GM21381 (cell line): Measurements from ENCODE around the gene IRF6.

Experiments
- ATAC-seq: cut with Tn5 transposase; IDR thresholded peaks from one replicate; pipeline ENCODE4 v1.9.1; 2021; ENCODE audit warnings: mild to moderate bottlenecking, moderate library complexity; ENCODE audit not compliant: unreplicated experiment

Gene IRF6

DNA sequence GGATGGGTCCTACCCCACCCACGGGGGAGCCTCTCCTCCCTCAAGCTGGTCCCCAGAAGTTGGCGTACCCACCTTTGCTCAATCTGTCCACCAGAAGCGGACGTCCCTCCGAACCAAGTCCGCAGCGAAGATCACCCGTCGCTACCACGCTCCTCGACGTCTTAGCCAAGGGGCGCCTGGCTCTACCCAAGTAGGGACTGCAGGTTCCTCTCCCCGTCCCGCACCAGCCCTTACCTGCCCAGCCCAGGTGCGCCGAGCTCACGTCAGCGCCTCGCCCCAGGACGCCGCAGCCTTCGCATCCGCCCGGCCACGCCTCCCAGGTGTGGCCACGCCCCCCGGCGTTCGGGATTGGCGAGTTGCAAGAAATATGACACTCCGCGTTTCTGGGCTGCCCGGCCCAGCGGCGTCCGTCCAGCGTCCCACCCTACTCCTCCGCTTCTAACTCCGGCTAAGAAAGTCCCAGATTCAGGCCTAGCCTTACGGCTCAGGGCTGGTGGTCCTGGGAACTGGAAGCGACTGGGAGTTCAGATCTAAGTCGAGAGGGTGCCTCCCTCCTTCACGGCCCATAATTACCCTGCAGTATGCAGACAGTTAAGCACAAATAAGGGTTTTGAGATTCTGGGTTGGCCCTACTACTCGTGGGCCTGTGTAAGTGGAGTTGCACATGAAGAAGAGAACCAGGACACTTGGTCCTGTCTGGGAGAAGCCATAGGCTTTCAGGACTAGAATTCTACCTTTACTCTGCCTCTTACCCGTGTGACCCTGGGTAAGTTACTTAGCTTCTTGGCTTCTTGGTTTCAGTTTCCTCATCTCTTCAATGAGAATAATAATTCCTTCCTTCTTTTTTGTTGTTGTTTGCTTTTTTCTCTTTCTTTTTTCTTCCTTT, at the start of gene IRF6:
IRF6 (minus strand) TSS at position 268 of the 886 bp plus-strand sequence. CDS start 4,729 bp downstream, outside the sequence.
- peak; percentile 89 for ATAC-seq

DNA sequence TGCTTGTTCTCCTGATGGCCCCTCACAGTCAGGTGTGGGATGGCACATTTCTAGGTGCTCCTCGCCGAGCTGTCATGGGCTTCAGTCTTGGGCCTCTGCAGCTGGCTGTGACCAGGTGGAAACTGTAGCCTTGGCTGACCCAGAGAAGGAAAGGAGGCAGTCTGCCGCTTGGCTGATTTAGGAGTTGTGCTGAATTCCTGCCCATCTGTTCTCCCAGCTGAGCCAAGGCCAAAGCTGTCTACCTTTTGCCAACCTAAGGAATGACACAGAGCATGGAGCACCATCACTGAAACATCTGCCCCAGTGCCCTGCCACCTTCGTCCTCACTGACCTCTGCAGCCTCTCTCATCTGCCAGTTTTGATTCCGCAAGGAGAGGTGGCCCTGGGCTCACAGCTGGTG, 49.7 kb upstream of the IRF6 start:
- no peak for ATAC-seq

DNA sequence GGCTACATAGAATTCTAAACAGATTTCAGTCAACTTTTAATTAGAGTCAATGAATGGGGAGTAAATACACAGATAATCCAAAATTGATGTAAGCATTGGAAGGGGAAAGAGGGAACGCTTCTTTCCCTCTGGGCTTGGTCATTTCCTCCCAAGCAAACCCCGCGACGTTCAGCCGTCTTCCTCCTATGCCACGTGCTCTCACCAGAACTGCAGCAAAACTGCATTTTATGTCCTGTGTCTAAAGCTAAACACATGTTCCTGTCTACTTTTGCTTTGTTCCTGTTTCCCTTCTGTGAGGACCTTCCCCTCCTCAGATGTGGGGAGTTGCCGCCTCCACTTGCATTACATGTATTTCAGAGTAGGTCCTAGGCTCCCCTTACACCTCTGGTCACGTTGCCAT, 49.1 kb upstream of the IRF6 start:
- ATAC-seq: no peak

DNA sequence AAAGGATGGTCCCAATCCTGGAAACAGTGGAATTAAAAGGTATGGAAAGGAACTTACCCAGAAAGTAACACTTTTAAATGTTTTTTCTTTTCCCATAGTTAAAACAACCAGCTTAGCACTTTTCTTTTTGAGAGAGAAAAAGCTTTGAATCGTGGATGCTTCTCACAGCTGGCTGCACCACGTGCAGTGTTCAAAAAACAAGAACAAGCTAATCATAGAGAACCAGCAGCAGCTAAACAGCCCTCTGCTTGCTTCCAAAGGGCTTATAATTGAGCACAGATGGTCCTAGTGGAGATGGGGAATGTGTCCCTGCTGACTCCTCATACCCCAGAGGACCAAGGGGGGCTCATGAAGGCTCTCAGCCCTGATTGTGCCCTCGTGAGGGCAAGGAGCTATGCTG, 48.3 kb upstream of the IRF6 start:
- ATAC-seq: no peak

DNA sequence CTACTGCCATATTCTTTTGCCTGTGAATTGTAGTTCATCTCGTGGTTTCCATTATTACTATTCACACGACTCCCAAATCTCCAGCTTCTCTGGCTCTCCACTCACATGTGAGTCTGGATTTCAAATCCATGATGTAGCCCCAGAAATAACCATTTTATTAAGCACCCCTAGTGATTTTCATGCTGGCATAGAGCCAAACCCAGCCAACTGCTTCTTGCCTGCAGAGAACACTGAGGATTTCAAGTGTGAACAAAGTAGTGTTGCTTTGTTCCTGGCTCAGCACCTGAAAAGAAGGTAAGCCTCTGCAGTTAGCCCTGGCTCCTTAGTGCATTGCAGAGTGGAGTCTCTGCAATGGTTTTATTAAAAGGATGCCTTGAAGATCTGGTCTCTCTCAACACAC, 47.7 kb upstream of the IRF6 start:
- no peak for ATAC-seq

DNA sequence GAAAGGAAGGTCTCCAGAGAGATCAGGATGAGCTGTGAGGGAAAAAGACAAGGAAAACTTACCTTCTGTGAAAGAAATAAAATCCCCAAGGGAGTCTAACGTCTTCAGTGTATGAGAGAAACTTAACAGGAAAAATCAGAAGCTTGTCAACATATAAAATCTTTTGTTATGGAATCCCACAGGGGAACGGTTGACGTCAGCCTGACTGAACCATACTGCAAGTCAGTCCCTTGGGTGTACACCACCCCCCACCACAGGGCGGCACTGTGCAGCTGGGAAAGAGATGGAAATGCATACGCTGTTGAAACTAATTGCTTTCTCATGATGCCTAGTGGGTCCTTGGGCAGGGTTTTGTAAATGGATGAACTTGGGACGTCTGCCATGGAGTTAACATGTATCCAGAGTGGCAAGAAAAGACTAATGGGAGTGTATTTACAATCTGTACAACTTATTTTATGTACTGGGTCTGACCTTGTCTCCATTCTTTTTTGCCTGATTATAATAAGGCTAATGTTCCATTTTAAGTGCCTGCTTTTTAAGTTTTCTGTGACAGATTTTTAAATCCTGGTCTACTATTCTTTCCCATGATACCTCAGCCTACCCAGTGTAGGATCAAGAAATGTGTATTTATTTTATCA, 44.5 kb upstream of the IRF6 start:
- ATAC-seq: peak; percentile 82

DNA sequence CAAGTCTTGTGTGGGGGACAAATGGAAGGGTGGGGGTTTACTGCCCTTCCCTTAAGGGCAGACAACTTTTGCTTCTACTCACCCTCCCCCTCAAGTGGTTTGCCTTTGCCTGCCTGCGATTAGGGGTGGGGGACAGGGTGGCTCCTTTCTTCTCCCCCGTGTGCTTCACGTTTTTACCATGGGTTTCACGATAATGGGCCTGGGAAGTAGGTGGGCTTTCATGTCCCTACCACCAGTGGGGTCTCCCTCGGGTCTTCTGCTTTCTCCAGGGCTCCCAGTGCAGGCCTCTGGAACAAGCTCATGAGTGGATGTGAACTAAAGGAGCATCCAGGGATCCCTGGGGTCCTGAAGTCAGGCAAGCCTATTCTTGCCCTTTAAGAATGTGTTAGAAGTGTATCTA, 43.4 kb upstream of the IRF6 start:
- no peak for ATAC-seq

DNA sequence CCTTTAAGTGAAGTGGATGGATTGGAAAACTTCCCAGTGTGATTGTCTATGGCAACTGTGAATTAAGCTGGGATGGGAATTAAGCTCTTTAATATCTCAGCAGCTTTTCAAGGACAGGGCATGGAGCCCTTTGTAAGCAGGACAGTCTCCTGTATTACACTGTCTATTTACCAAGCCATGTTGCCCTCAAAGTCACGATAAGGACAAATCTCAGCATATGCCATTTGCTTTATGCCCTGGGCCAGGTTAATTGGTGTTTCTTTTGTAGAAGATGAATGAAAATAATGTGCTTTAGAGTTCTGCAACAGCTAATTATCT, 39.4 kb upstream of the IRF6 start:
- ATAC-seq: no peak

DNA sequence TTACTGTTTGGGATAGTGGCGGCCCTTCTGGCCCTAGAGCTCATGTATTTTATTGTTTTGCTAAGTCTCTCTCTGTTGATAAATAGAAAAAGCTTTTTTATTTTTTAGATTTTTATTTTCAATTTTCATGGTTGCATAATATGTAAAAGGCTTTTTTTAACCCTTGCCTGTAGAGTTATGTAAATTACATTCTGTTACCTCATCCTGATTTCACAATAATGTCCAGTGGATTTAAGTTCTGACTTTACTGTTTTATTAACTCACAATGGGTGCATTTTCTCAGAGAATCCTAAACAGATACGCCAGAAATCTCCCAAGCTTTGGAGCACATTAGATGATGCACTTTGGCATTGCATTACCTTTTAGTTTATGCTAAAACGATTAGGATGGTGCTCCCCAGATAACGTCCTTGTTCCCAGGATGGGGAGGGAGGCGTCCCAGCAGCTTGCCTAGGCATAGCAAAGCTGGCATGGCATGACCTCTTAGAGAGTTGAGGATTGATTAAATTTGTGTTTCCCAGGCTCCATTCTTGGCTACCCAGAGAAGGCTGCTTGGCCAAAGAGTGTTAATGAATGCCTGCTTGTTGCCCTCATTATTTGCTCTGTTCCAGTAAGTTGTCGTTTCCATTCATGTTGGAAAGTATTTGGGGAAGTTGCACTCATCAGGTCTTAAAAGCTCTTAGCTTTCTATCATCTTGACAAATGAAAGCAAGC, 38.9 kb upstream of the IRF6 start:
- no peak for ATAC-seq

DNA sequence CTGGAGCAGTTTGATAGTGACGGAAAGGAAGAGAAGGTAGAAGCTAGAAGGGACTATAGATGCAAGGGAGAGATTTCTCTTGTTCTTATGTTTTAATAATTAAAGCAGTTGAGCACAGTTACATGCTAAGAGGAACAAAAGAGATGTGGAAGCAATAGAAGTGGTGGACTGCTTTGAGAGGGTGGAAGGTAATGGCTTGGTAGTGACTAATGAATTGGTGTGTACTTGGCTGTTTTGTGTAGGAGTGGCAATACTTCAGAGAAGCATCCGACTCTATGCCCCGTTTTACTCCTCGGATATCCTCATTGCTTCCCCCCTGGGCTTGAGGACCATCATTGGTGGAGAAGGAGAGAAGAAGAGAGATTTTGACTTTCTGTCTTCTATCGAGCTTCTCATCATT, 34.7 kb upstream of the IRF6 start:
- ATAC-seq: no peak

DNA sequence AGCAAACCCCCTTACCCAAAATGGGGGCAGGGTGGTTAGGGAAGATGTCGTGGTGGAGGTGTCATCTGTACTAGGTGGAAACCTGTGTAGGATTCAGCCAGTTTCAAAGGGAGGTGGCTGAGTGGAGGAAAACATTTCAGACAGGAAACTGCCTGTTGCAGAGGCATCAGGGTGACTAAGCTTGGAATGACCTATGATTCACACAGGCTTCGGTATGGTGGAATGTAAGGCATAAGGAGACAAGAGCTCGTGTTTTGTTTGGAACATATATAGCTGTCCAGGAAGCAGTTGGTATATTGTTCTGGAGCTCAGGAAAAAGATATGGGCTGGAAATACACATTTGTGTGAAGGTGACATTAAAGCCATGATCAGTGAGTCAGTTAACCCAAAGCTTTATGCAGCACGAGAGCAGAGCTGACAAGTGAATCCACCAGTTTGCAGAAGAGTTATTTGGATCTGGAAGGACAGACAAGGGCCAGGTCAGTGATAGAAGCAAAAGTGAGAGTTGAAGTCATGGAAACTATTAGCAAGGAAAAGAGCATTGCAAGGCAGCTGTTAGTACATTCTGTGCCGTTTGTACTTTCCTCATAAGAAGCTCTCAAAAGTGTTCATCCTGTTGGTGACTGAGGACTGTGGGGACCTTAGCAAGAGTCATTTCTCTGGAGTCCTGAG, 34.1 kb upstream of the IRF6 start:
- no peak for ATAC-seq

DNA sequence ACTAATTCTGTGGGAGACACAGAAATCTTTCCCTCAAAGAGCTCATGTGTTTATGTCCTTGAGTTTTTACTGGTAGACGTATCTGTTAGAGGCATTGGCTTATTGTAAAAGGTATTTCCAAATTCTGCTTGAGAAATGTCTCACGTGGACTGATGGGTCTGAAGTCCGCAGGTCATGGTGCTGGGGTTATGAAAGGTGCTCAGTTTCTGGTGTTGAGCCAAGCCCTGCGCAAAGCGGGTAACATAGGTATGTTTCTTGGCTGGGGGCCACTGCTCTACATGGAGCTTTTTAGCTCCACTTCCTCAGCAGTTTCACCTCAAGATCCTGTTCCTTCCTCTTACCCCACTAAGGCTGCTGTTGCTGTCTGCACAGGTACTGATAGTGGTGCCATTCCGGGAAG, 32.6 kb upstream of the IRF6 start:
- no peak for ATAC-seq

DNA sequence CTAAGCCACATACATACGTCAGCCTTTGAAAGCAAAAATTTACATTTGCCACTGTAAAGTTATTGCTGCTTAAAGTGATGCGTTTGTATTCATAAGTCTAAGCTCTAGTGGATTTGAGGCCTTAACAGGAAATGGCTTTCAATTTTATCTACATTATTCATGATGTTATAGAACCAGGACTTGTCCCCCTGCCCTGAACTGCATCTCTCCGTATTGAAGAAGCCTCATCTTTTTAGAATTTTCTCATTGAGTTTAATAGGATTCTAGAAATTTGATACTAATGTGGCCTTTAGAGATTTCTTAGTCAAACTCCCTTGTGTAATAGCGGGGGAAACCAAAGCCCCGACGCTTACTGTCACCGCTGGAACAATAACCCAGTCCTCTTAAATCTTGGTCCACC, 31.7 kb upstream of the IRF6 start:
- no peak for ATAC-seq

DNA sequence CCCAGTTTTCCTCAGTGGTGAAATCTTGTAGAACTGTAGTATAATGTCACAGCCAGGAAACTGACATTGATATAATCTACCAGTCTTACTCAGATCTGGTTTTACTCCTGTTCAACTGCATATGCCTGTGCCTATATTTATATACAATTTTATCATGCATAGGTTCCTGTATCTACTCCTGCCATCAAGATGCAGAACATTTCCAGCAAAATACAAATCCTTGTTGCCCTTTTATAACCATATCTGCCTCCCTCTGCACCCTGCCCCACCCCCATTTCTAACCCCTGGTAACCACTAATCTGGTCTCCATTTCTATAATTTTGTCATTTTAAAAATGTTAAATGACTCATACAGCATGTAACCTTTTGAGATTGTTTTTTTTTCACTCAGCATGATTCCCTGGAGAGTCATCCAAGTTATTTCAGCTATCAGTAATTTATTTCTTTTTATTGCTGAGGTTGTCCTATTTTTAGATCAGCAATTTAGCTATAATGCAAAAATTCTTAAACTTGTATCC, 29.9 kb upstream of the IRF6 start:
- no peak for ATAC-seq

DNA sequence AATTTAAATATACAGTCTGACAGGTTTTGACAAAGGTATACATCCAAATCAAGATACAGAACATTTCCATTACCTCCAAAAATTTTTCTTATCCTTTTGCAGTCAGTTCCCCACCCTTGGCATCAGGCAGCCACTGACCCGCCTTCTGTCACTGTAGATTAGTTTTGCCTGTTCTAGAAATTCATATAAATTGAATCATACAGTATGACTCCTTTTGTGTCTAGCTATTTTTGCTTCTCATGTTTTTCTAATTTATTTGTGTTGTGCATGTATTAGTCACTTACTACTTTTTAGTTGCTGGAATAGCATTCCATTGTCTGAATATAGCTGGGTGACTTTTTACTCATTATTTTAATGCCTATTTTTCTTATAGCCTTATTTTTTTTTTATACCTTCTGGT, 25.7 kb upstream of the IRF6 start:
- no peak for ATAC-seq

DNA sequence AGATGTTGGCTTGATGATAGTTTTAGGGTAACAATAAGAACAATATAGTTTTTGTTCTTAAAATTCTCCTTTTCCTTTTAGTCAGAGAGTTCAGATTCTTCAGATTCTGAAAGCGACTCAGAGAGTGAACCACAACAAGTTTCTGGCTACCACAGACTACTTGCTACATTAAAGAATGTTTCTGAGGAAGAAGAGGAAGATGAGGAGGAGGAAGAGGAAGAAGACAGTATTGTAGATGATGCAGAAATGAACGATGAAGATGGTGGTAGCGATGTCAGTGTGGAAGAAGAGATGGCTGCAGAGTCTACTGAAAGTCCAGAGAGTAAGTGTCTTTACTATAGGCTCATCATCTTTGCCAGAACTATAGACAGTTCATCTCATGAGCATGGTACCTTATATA, 24.8 kb upstream of the IRF6 start:
- no peak for ATAC-seq

DNA sequence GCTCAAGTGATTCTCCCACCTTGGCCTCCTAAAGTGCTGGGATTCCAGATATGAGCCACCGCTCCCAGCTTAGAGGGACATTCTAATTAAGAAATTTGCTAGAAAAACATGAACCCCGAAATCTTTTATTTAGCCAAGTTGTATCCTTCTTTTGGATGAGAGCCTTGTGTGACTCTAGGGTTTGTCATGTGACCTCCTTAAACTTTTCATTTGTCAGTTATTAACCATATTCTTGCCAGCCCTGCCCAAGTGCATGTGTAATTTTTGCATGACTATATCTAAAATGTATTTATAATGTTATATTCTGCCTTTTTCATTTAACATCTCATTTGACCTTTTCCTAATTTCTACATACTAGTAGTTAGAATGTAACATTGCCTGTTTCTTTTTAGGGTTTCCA, 23.8 kb upstream of the IRF6 start:
- no peak for ATAC-seq

DNA sequence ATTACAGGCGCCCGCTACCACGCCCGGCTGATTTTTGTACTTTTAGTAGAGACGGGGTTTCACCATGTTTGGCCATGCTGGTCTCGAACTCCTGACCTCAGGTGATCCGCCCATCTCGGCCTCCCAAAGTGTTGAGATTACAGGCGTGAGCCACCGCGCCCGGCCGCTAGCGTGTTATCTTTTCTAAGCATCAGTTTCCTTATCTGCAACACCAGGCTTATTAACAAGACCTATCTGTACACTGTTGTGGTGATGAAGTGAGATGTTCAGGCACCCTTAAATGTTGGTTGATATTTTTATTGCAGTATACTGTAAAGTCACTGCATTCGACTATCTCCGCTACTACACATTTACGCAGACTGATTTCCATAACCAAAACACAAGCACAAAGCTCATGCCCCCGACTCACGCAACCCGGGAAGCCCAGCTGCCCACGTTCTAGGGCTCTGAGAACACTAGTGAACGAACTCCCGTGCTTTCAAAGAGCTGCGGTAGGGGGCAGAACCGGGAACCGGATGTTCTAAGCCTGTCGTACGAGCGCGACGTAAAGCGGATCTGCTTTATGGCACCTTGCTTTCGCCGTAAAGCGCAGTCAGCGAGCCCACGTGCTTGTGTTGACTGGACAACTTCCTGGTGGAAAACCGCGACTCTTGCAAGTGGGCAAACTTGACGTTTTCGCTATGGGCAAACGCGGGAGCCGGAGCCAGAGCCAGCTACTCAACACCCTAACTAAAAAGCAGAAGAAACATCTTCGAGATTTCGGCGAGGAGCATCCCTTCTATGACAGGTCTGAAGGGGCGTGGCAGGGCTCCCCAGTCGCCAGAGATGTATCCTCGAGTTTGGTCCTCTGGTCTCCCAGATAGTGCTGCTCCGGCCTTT, 21.7 kb upstream of the IRF6 start, which contains the start of gene UTP25:
UTP25 (plus strand) TSS at position 589 of the 879 bp plus-strand sequence; CDS start at position 681, 92 bp downstream.
- ATAC-seq: peak; percentile 94

DNA sequence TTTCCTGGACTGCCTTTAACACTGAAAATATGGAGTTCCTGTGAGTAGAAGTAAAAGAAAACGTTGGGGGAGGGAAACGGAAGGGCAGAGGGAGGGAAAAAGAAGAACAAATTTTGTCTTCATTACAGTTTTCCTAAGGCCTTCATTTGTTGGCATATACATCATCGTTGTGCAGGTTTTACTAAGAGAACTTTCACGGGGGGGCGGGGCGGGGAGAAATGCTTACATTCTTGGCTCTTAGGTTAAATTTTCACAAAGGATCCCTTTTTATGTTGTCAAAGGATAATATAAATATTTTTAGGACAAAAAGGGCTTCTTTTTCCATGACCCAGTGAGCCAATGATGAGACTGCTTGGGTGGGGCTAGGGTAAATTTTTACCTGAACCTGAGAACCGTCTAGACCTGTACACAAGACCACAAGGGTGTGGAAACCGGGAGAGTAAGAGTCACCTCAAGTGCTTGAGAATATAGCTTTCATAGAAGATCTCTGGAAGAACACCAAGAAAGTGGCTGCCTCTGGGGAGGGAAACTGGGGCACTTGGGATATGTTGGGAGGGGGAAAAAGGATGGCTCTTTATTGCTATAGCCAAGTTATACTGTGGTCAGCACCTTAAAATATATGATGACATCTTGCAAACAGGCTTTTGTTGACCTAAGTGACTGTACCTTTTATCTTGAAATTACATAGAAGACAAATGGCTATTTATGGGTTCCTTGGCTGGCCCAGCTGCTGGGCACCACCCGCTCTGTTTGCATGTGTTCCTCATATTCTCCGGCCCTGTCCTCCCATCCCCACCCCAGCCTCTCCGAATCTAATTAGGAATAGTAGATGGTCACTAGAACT, 19.9 kb upstream of the IRF6 start:
- no peak for ATAC-seq
